GM18858 (cell line): ENCODE data around the gene LRRC51.
"Not testable (repeated sequence)": the region's sequence is repeated elsewhere in the genome, so short reads cannot be mapped to it uniquely, and the experiment has no call there.

Experiments used
- ATAC-seq: cut with Tn5 transposase; IDR thresholded peaks from one replicate; pipeline ENCODE4 v1.9.1; 2021; ENCODE audit not compliant: unreplicated experiment

The LRRC51 gene

DNA sequence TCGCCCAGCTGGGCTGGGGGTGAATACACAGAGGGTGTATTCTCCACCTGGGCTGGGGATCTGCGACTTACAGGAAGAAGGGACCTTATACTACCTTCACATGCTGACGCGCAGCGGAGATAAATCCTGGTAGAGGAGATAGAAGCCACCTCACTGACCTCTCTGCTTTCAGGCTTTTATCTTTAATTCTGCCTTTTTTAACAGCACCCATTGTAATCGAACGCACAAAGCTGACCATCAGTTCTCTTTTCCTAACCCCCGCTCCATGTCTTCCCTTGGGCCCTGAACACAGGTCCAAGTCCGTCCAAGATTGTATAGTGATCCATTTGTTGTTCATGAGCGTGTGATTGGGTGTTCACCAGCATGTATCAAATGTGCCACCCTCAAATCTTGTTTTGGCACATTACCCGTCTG lies 23.1 kb downstream of the LRRC51 start:
- no peak for ATAC-seq

DNA sequence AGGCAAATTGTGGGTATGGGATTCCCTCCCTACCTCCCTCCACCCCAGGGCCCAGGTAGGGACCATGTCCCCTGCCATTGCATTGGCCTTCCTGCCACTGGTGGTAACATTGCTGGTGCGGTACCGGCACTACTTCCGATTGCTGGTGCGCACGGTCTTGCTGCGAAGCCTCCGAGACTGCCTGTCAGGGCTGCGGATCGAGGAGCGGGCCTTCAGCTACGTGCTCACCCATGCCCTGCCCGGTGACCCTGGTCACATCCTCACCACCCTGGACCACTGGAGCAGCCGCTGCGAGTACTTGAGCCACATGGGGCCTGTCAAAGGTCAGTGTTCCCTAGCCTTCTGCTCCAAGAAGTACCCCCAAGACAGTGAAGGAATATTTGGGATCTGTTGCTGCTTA lies 25.2 kb downstream of the LRRC51 start, which contains the start of gene TOMT:
Gene TOMT, plus strand, starts transcription at position 37 of the 400 bp plus-strand sequence. Its CDS starts 28 bp downstream, at position 65.
- no peak for ATAC-seq

DNA sequence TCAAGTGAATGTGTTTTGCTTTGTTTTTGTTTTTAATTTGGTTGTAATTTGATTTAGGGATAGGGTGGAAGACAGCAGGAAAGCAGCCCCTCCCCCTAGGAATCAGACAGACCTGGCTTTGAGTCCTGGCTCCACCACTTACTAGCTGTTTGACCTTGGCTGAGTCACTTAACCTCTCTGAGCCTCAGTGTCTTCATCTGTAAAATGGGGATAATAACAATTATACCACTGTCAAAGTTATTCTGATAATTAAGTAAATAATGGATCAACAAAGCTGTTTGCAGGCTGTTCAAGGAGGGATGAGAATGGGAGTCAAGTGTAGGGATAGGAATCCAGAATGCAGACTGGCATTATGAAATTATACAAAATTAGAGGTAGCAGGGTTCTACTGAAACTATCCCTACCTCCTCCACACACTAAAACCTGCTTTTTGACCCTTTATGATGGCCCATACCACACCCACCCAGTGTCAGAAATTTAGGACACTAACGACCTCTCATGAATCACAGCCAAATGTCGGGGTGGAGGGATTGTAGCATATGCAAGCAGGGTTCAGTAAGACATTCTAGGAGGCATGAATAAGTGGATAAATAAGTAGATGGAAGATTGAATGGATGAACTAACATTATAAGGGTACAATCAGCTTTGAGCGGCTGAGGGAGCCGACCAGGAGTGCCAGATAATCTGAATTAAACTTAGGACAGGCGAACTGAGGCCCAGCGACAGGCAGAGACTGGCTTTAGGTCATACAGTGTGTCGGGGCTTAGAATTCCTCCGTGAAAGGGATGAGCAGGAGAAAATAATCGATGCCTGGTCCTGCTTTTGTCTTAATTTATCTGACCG lies 30.9 kb downstream of the LRRC51 start:
- no peak for ATAC-seq

DNA sequence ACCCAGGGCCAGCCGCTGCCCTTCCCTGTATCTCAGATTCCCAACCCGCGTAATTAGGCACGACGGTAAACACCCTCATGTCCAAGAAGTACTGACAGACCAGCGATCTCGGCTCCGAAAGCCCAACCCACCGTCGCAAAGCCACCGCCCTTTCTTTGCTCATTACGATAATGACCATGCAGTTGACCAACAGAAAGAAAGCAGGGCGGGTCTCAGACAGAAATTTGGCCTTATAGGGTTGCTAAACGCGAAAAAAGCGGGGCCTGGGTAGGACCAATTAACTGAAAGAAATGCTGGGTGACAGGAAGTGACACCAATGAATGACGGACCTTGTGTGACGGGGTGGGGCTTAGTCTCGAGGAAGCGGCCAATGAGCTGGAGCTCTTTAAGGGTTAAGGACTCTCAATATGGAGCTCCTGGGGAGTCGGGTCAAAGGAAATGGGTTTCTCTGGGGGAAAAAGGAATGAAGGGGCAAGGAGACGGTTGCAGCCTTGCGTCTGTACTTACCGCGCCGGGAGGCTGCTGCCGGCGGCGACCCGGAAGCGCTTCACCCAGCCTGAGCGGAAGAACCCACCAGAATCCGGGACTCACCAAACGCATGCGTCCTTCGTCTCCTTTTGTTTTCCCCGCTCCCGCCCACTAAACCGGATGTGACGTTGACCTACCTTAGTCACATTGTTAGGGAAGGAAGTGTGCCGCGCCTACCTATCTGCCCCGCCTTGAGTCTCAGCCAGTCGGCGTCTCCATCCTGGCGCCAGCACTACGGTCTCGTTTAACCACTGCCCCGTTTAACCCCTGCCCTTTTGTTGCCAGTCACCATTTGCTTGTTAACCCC lies 31.7 kb downstream of the LRRC51 start, which contains the start of gene ANAPC15:
Gene ANAPC15, minus strand, starts transcription at position 553 of the 835 bp plus-strand sequence. CDS start 1,419 bp downstream, outside the sequence.
- peak; percentile 71 for ATAC-seq

DNA sequence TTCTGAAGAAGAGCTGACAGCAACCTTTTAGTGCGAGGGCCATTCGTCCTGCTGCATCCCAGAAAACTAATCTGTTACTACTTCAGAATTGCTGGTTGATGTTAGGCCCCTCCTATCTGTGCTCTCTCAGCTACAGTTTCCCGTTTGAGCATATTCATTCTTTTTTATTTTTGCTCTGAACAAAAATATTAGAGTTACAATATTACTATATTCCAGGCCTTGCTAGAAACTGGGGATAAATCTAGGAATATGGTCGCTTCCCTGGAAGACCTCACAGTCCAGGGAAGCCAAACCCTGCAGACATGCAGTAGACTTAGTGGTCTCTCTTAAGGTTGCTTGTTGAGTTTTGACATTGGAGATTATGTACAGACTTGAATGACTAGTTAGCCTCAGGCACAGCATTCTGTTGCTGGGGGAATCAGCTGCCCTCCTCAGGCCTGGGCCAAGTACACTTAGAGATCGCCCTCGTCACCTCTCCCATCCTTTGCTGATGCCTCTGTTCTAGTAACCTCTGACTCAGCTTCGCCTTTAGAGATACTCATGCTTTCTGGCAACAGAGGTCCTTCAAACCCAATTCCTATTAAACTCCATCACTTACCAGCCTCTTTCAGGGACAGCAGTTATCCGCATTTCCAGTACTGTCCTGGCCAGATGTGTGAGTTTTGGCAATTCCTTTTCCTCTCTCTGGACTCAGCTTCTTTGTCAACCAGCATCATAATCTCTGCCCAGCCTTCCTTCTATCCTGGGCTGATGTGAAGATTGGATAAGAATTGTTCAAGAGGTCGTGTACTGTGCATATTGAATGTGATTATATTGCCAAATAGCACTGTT lies 32.5 kb downstream of the LRRC51 start:
- ATAC-seq = no peak

DNA sequence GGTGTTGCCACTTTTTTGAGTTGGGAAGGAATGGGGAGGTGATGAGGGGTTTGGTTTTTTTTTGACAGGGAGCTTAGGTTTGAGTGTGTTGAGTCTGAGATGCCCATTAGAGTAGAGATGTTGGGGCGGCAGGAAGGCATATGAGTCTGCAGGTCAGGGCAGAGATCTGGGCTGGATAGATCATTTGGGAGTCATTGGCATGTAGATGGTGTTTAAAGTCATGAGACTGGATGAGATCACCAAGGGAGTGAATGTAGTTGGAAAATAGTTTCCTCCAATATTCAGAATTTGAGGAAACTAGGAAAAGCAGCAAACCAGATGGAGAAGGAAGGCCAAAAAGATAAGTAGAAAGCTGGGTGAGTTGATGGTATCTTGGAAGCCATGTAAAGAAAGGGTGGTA lies 33.9 kb downstream of the LRRC51 start:
- ATAC-seq = no peak

DNA sequence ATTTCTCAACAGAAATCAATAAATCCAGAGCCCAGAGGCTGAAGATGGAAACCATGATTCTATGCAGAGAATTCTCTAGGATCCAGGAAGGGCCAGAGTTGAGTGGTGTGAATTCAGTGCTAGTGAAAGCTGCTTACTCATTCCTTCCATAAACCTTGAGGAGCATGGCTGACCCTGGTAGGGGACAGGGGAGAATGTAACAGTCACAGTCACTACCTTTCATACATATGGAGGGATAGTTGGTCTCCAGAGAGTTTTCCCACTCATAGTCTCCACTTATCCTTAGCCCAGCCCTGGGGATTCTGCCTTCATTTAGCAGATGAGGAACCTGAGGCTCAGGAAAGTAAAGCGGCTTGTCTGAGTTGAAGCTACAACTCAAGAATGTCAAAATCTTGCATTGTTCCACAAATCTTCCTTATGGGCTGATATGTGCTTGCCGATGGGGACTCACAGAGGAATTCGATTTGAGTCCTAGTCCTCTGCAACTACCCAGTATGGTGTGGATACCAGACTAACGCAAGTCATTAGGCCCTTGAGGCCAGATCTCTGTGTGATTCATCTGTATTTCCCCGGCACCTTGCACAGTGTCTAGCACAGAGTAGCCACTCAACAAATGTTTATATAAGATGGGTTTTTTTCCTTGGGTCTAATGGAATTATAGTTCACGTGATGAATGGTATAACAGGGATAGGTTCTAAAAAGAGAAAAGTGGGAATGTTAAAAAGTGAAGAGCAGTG lies 35.5 kb downstream of the LRRC51 start:
- ATAC-seq = no peak

DNA sequence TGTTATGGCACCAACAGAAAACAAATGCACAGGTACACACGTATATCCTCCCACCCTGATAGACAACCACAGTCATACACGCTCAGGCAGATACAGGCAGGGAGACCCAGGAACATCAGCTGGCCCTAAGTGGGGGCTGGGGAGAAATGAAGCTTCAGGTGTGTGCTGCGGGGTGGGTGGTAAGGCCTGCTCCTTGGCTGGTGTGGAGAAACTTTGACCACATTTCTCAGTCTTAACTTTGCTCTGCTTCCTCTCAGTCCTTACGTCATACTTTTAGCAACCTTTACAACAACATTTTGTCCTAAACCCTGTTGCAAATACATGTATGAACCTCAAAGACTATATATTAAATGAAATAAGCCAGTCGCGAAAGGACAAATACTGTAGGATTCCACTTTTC lies 38.5 kb downstream of the LRRC51 start:
- ATAC-seq = no peak

DNA sequence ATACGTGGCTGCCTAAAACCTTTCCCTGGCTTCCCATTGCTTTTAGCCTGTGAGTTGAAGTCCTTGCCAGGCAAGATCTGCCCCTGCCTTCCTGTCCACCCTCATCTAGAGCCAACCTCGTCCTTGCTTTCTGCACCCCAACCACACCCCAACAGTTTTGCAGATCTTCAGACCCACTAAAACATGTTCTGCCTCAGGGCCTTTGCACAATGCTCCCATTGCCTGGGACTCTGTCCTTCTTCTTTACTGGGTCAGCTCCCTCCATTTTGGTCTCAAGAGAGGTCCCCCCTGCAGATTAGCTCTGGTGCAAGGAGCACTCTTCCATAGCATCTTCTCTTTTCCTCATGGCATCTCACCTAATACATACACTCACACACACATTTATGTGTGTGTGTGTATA lies 40.3 kb downstream of the LRRC51 start:
- ATAC-seq = no peak

DNA sequence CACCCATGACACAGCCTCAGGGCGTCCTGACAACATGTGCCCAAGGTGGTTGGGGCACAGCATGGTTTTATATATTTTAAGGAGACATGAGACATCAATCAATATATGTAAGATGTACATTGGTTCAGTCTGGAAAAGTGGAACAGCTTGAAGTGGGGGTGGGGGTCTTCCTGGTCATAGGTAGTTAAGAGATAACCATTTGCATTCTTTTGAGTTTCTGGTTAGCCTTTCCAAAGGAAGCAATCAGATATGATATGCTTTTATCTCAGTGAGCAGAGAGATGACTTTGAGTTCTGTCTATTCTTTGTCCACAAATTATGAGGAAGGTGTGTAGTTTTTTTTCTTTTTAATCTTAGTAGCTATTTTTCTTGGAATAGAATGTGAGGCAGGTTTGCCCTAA lies 42.0 kb downstream of the LRRC51 start:
- no peak for ATAC-seq

DNA sequence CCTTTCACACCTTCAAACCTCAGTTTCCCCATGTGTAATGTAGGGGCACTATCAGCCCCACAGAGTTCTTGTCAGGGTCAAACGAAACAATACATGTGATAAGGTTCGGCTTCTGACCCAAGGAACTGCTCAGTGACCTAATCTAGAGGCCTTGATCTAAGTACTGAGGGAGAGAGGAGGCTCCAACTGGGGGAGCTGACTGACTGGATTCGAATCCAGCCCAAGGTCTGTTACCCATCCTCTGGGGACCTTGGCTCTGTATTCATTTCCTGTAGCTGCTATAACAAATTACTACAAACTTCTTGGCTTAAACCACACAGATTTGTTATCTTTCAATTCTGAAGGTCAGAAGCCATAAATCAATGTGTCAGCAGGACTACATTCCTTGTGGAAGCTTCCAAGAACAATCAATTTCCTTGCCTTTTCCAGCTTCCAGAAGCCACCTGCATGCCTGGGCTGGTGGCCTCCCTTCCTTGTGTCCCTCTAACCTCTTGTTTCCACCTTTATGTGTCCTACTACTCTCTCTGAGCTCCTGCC lies 42.5 kb downstream of the LRRC51 start:
- ATAC-seq = no peak

DNA sequence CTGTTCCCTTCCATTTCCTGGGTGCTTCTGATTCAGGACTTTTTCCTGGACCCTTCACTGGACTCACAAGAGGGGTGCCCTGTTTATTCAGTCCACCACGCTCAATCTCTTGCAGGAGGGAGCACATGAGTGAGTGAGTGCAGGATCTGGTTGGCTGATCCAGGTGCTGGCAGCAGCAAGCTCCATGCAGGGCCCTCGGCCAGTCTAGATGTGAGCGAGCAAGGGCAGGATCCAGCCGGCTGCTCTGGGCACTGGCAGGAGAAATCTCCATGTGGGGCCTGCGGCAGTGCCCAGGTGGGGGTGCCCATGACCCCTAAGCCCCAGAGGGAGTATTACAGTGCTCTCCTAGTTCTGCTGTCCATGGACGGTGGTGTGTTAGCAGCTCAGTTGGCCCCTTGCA lies 43.4 kb downstream of the LRRC51 start:
- ATAC-seq = no peak

DNA sequence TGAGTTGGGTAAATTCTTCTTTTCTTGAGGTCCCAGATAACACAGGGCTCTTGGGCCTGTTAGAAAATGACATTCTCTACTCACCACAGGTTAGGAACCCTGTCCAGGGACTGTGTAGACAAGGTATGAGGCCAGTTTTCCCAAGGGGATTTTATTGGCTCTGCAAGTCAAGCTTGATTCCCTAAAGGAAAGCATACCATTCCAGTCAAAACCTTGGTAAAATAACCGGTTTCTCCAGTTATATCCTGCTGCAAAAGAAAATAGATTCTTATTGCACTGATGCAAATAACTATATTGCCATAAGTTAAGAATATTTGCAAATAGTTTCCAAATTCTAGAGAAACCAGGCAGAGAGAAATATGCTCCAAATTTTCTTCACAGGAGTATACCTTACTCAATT lies 45.3 kb downstream of the LRRC51 start:
- ATAC-seq = no peak

DNA sequence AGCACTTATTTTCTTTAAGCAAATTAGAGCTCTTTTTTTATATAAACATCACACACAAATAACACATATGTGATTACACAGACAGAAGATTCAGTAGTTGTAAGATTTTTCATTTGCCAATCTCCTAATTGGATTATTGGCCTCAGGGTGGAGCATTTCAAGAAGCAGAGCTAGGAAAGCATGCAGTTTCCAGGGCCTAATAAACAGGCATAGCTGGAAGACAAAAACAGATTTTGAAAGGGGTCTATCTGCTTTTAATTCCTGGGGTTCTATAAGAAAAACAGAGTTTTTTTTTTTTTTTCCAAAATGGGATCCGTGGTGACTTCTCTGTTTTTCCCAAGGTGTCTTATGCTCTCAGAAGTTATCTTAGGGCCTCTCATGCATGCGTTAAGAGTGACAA lies 47.3 kb downstream of the LRRC51 start:
- ATAC-seq = no peak

DNA sequence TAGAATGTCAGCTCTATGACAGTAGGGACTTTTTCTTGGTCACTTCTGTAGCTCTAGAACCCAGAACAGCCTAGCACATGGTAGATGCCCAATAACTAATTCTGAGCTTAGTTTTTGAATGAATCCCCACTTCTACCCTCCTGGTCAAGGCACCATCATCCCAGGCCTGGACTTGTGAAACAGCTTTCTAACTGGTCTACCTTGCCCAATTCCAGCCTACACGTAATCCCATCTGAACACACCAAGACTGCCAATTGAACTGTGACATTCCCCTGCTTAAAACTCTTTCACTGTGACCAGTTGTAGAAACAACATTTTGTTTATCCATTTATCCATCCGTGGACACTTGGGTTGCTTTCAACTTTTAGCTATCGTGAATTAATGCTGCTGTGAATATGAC lies 48.7 kb downstream of the LRRC51 start:
- no peak for ATAC-seq

DNA sequence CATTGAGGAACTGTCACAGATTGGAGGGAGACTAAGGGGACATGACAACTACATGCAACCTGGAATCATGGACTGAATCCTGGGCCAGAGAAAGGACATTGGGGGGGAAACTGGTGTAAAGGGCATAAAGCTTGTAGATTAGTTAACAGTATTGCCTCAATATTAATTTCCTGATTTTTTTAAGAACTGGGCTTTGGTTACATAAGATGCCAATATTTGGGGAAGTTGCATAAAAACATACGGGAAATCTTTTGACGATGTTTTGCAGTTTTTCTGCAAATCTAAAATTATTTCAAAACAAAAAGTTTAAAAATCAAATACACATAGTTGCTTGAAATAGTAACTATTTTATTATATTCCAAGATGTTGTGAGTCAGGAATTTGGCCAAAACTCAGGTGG lies 52.0 kb downstream of the LRRC51 start:
- ATAC-seq = no peak

DNA sequence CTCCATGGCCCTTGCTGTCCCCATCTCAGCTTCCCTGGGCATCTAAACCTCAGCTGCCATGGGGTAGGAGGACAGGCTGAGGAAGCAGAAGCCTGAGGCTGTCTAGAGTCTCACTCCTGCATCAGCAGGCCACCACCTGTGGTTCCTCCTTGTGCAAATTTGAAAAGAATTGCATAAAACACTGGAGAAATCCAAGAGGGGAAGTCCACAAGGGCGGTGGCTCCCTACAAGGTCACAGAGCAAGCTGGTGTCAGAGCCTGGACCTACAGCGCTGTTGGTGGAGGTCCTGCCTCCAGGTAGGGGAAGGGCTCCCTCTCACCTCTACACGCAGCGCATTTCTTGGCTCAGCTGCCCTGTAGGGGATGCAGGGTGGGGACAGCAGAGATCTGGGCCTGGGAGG lies 54.8 kb downstream of the LRRC51 start, which contains the start of gene FOLR3:
Gene FOLR3, plus strand, starts transcription at position 253 of the 400 bp plus-strand sequence. CDS start 228 bp downstream, outside the sequence.
- ATAC-seq = not testable (repeated sequence)

DNA sequence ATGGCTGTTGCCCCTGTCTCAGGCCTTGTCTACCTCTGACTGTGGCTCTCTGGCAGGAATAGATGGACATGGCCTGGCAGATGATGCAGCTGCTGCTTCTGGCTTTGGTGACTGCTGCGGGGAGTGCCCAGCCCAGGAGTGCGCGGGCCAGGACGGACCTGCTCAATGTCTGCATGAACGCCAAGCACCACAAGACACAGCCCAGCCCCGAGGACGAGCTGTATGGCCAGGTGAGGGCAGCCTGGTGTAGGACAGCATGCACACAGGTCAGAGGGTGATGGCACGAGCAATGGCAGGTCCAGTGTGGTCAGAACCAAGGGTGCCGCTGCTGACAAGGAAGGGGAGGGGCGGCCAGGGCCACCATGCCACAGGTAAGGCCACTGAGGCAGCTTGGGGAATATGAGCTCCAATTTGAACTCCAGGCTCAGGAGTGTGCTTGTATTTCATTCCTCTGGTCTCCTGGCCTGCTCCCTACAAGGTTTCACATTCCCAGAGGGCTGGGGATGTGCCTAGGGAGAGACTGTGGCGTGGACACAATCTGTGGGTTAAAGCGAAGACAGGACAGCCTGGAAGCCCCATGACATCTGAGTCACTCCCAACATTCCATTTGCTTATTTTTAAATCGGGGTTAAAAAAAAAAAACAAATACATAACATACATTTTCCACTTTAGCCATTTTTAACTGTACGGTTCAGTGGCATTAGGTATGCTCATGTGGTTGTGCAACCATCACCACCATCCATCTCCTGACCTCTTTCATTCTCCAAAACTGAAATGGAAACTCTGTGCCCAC lies 55.4 kb downstream of the LRRC51 start:
- ATAC-seq = no peak

DNA sequence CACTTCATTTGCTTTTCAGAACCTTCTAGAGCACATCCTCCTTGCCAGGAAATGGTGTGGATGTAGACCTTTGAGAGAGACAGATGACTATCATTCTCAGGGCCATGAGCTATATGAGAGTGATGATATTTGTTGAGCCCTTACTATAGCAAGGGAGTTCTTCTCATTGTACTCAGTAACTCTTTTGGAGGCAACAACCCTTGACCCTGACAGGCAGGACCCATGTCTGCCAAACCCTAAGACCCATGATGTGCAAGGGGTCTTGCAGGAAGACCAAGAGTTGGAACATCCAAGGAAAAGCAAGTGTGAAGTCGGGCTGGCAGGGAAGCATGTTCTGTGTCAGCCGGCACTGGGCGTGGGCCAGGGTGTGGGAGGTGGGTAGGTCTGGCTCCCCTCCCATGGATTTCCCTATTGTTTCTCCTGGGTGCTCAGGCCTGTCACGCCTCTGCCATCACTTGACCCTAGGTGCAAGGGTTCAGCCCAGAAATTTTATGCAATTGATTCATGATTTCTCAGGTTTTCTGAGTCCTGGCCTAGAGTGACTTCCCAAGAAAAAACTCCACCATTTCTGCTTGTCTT lies 56.1 kb downstream of the LRRC51 start:
- no peak for ATAC-seq
